Esophagus muscularis mucosa (tissue), 4 donors: ENCODE measurements around the gene ZNF790. TPM values are rescaled to one million over a fixed set of nuclear protein-coding genes. Genes with fewer than 3 reads are reported as not detected.
A peak's percentile ranks its signal among the peaks of the same experiment; 100 is the strongest.

Experiments
- DNase-seq: peaks from one replicate; pipeline ENCODE4 v3.0.0-alpha.2; 2017; ENCODE audit errors: extremely low spot score
- H3K27ac ChIP-seq, 4 donors: fragments of 200-600 bp; sonication (generic); replicated peaks in 1 of 4; 1 replicate in 3 of 4; 2 replicates in 1 of 4; pipeline ENCODE4 v1.5.1; 2016 to 2019; ENCODE audit warnings: mild to moderate bottlenecking in 1 of 4
- H3K27me3 ChIP-seq, 4 donors: fragments of 200-600 bp; sonication (generic); one replicate each; pipeline versions ENCODE4 v1.5.1 to v1.6.0; 2016 to 2019
- H3K36me3 ChIP-seq, 4 donors: fragments of 200-600 bp; sonication (generic); one replicate each; pipeline ENCODE4 v1.5.1; 2016 to 2019
- H3K4me1 ChIP-seq, 4 donors: fragments of 200-600 bp; sonication (generic); one replicate each; pipeline ENCODE4 v1.5.1; 2016 to 2019
- H3K4me3 ChIP-seq, 4 donors: fragments of 200-600 bp; sonication (generic); 1 replicate in 2 of 4; 2 replicates in 2 of 4; pipeline ENCODE4 v1.5.1; 2016 to 2019; ENCODE audit warnings: mild to moderate bottlenecking in 4 of 4, moderate library complexity in 1 of 4
- H3K9me3 ChIP-seq, 4 donors: fragments of 200-600 bp; sonication (generic); 1 replicate in 3 of 4; 2 replicates in 1 of 4; pipeline ENCODE4 v1.5.1; 2016 to 2019
- EP300 ChIP-seq: sonication (generic); formaldehyde crosslinking; IDR thresholded peaks from one replicate; pipeline ENCODE4 v1.6.1; 2017; ENCODE audit warnings: antibody characterized with exemption
- POLR2A ChIP-seq: fragments of 450-650 bp; IDR thresholded peaks from one replicate; pipeline ENCODE4 v1.6.1; 2017; ENCODE audit warnings: antibody characterized with exemption, moderate library complexity, mild to moderate bottlenecking, low read depth
- POLR2AphosphoS5 ChIP-seq, 2 donors: sonication (generic); formaldehyde crosslinking; IDR thresholded peaks; one replicate each; pipeline ENCODE4 v1.6.1; 2017; ENCODE audit warnings: antibody characterized with exemption in 2 of 2
- WGBS: methylation state at CpG from one replicate; pipeline ENCODE4 v1.1.5; 2018; 5-methylcytosine and 5-hydroxymethylcytosine counted together
- intact Hi-C: fragments of 100-400 bp; cut with DNase I; formaldehyde crosslinking; loops from one replicate; pipeline ENCODE4 v1.15.1; 2023
- total RNA-seq, 4 donors: library from RNA; depleted of rRNA; stranded (reverse); fragments of >200 nt; gene quantifications; one replicate each; pipeline versions ENCODE4 v1.1.0 to v1.2.1, GENCODE V29; 2016
- TF ChIP-seq, protein P1 (sequence below), 3 experiments: fragments of 200-600 bp in 2 of 3; fragments of 450-650 bp in 1 of 3; sonication (generic) in 2 of 3; IDR thresholded peaks; one replicate each; pipeline ENCODE4 v1.5.1; 2017 to 2019; ENCODE audit warnings: antibody characterized with exemption in 3 of 3, mild to moderate bottlenecking in 2 of 3, moderate library complexity in 1 of 3

Gene ZNF790
- total RNA-seq = 10 to 100 TPM in 1 of 4 donors, 1 to 10 TPM in 3; 5.8 to 11.1 (median 7.8) TPM

DNA sequence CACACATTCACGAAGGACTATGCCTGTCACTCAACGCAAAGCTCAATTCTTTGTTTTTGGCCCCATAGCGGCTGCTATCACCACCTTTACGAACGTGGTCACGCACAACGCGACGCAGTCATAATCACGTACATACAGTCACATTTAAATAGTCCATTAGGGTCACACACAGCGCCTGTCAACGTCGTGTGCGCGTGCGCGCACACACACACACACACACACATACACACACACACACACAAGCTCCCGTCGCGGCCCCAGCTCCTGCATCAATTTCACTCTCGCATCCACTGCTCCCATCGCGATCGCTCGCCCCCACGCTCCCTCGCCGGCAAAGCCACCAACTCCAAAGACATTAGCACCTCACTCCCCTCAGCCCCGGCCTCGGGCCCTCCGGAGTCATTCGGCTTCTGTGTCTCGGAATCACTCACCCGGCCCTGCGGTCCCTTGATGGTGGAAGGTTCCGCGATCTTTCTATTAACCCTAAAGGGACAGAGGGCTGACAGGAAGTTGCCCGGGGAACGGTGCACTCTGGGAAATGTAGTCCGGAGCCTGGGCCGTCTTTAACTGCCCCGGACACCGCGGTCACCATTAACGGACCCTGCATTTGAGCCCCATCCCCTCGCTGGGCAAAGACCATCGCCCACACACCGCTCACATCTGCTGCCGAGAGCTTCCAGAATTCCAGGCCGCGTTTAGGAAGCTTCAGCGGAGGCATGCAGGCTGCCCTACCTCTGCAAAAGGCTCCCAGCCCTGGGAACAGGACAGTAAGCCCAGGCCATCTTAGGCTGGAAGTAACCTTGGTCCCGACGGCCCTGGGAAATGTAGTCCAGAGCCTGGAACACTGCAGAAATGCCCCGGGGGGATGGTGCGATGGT, at the start of gene ZNF790:
Gene ZNF790 (minus strand): TSS at position 482 of the 878 bp plus-strand sequence. CDS start 12,768 bp downstream, outside the sequence.
- WGBS = 2% methylated on average over 27 of the region's 56 CpGs
- H3K36me3 ChIP-seq = peaks cover 8 to 34% (median 21%) of the 10 kb centered on the region in 4 donors
- H3K4me3 ChIP-seq = peak within 1 kb of the TSS; percentile 62 to 88 (median 80)
- peak; percentile 98 for DNase-seq
- no peaks in the 10 kb centered on the region for H3K27me3 ChIP-seq
- peak within 1 kb of the TSS; percentile 85 to 90 (median 88) for H3K27ac ChIP-seq
- H3K4me1 ChIP-seq = peaks cover 19 to 25% (median 19%) of the 10 kb centered on the region in 4 donors
- intact Hi-C loops = loop anchor here (5.0 kb wide), 2 partner anchors 41 to 66 kb away; partner anchors contain the start of gene ZNF850
- peaks cover 0 to 36% (median 29%) of the 10 kb centered on the region in 4 donors for H3K9me3 ChIP-seq
- TF ChIP-seq POLR2AphosphoS5 (IDR thresholded peaks at IDR 0.05) = peak; percentile 68 to 72
- no peak for TF ChIP-seq POLR2A

DNA sequence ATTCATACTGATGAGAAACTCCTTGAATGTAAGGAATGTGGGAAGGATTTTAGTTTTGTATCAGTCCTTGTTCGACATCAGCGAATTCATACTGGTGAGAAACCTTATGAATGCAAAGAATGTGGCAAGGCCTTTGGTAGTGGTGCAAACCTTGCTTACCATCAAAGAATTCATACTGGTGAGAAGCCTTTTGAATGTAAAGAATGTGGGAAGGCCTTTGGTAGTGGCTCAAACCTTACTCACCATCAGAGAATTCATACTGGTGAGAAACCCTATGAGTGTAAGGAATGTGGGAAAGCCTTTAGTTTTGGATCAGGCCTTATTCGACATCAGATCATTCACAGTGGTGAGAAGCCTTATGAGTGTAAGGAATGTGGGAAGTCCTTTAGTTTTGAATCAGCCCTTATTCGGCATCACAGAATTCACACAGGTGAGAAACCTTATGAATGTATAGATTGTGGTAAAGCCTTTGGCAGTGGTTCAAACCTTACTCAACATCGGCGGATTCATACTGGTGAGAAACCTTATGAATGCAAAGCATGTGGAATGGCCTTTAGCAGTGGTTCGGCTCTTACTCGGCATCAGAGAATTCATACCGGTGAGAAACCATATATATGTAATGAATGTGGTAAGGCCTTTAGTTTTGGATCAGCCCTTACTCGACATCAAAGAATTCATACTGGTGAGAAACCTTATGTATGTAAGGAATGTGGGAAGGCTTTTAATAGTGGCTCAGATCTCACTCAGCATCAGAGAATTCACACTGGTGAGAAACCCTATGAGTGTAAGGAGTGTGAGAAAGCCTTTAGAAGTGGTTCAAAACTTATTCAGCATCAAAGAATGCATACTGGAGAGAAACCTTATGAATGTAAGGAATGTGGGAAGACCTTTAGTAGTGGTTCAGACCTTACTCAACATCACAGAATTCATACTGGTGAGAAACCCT, 39.1 kb upstream of the ZNF790 start:
- no peaks in the 10 kb centered on the region for H3K4me1 ChIP-seq
- 99% methylated on average over 10 of the region's 10 CpGs for WGBS
- H3K9me3 ChIP-seq = peaks cover 46 to 100% (median 100%) of the 10 kb centered on the region in 4 donors
- no peak for DNase-seq
- no peak for TF ChIP-seq POLR2AphosphoS5 (IDR thresholded peaks at IDR 0.05)
- intact Hi-C loops = loop anchor here (10.0 kb wide), 1 partner anchor 688 kb away; no protein-coding TSS in a partner anchor
- H3K27ac ChIP-seq = no peak overlapping the region
- peaks cover 58 to 80% (median 68%) of the 10 kb centered on the region in 4 donors for H3K36me3 ChIP-seq
- no peaks in the 10 kb centered on the region for H3K27me3 ChIP-seq
- H3K4me3 ChIP-seq = peak overlapping the region in 1 of 4 donors; percentile 1

DNA sequence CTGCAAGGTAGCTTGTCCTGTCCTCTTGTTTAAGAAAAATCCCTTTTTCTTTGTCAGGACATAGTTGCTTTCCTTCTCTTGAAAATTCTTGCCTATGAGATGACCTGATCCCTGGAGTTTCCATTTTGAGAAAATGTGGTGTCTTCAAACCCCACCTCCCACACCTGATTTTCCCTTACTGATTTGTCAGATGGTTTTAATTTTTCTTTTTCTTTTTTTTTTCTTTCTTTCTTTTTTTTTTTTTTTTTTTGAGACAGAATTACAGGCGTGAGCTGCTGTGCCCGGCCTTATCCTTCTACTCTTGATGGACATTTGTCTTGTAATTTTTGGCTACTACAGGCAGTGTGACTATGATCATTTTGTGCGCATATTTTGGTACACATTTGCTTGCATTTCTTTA, 13.7 kb upstream of the ZNF790 start:
- intact Hi-C loops = loop anchor here (5.0 to 10.0 kb wide), 2 partner anchors 65 to 167 kb away; partner anchors contain the start of genes ZNF567, ZNF568 and ZNF829
- H3K36me3 ChIP-seq = peaks cover 4 to 47% (median 27%) of the 10 kb centered on the region in 4 donors
- H3K27ac ChIP-seq = no peak overlapping the region
- peaks cover 0 to 19% (median 12%) of the 10 kb centered on the region in 4 donors for H3K9me3 ChIP-seq
- WGBS = 95% methylated on average over 3 of the region's 3 CpGs
- no peak for TF ChIP-seq POLR2AphosphoS5 (IDR thresholded peaks at IDR 0.05)
- TF ChIP-seq, protein P1, sequence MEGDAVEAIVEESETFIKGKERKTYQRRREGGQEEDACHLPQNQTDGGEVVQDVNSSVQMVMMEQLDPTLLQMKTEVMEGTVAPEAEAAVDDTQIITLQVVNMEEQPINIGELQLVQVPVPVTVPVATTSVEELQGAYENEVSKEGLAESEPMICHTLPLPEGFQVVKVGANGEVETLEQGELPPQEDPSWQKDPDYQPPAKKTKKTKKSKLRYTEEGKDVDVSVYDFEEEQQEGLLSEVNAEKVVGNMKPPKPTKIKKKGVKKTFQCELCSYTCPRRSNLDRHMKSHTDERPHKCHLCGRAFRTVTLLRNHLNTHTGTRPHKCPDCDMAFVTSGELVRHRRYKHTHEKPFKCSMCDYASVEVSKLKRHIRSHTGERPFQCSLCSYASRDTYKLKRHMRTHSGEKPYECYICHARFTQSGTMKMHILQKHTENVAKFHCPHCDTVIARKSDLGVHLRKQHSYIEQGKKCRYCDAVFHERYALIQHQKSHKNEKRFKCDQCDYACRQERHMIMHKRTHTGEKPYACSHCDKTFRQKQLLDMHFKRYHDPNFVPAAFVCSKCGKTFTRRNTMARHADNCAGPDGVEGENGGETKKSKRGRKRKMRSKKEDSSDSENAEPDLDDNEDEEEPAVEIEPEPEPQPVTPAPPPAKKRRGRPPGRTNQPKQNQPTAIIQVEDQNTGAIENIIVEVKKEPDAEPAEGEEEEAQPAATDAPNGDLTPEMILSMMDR (IDR thresholded peaks at IDR 0.05) = no peak
- TF ChIP-seq EP300 = no peak
- no peak for TF ChIP-seq POLR2A
- H3K27me3 ChIP-seq = no peaks in the 10 kb centered on the region
- no peak for DNase-seq
- H3K4me3 ChIP-seq = peak overlapping the region; percentile 66 to 95 (median 76)
- H3K4me1 ChIP-seq = peaks cover 12 to 28% (median 23%) of the 10 kb centered on the region in 4 donors

- H3K27ac ChIP-seq = peak within 1 kb of the TSS; percentile 82 to 94 (median 88)
- under 1% methylated on average over 36 of the region's 43 CpGs for WGBS
- peaks cover 0 to 44% (median 20%) of the 10 kb centered on the region in 4 donors for H3K36me3 ChIP-seq
- H3K27me3 ChIP-seq = no peaks in the 10 kb centered on the region
- peak within 1 kb of the TSS; percentile 66 to 95 (median 76) for H3K4me3 ChIP-seq
- intact Hi-C loops = loop anchor here (5.0 to 10.0 kb wide), 2 partner anchors 66 to 166 kb away; partner anchors contain the start of genes ZNF567, ZNF568 and ZNF829
- peak; percentile 4 for TF ChIP-seq POLR2A
- TF ChIP-seq, protein P1 (IDR thresholded peaks at IDR 0.05) = no peak
- no peak for TF ChIP-seq EP300
- TF ChIP-seq POLR2AphosphoS5 (IDR thresholded peaks at IDR 0.05) = peak; percentile 62 to 87
- H3K9me3 ChIP-seq = peaks cover 0 to 8% (median 4%) of the 10 kb centered on the region in 4 donors
- H3K4me1 ChIP-seq = peaks cover 12 to 28% (median 23%) of the 10 kb centered on the region in 4 donors
- peak; percentile 96 for DNase-seq
Observed at GRCh38 chr19:36850559-36851442, 12.6 kb upstream of the ZNF790 start, which contains the start of gene ZNF345. ZNF345 (plus strand) TSS chr19:36850876; CDS start chr19:36876831, 25,955 bp downstream.
